HEK293 (cell line): ENCODE results near the gene LRRC51.
A peak's percentile ranks its signal among the peaks of the same experiment; 100 is the strongest.

Experiments used
- CTCF ChIA-PET: fragments of 350-600 bp; formaldehyde crosslinking; extraction: SDS; loops from one replicate; lab custom pipeline; 2021; ENCODE audit warnings: antibody characterized with exemption; lab: Yijun Ruan, JAX
- POLR2A ChIA-PET: fragments of 300-600 bp; formaldehyde crosslinking; extraction: SDS; loops from one replicate; lab custom pipeline; 2020; ENCODE audit warnings: antibody characterized with exemption, inconsistent platforms; lab: Yijun Ruan, JAX
- H3K27ac ChIP-seq: fragments of 200-500 bp; sonication (Bioruptor generic); 2 replicates; pipeline ENCODE4 v1.5.1; 2014; ENCODE audit warnings: low read depth, low read length, control low read depth, inconsistent platforms; ENCODE audit errors: extremely low read depth
- H3K36me3 ChIP-seq, 2 experiments: fragments of 200-500 bp in 1 of 2; sonication (Bioruptor generic) in 1 of 2; 1 replicate in 1 of 2; 2 replicates in 1 of 2; pipeline ENCODE4 v1.5.1; 2014 to 2017; ENCODE audit warnings: inconsistent platforms in 2 of 2, low read length in 2 of 2; ENCODE audit not compliant: control insufficient read depth in 2 of 2, insufficient read depth in 1 of 2
- H3K4me1 ChIP-seq: fragments of 200-500 bp; sonication (Bioruptor generic); 2 replicates; pipeline ENCODE4 v1.5.1; 2014; ENCODE audit warnings: mild to moderate bottlenecking, low read length, inconsistent platforms; ENCODE audit not compliant: control insufficient read depth, insufficient read depth
- H3K4me3 ChIP-seq: 2 replicates; pipeline ENCODE4 v1.5.1; 2011; ENCODE audit warnings: low read depth, mild to moderate bottlenecking, control low read depth, low read length, moderate library complexity
- H3K9me3 ChIP-seq: fragments of 200-500 bp; sonication (Bioruptor generic); 2 replicates; pipeline ENCODE4 v1.5.1; 2014; ENCODE audit warnings: low read depth, low read length, inconsistent platforms; ENCODE audit not compliant: control insufficient read depth, insufficient read depth
- EGR2 ChIP-seq: fragments of 450-650 bp; formaldehyde crosslinking; IDR thresholded peaks from 2 replicates; pipeline ENCODE4 v1.5.1; 2016; ENCODE audit warnings: low read depth, missing biosample characterization, missing genetic modification characterization
- GLIS1 ChIP-seq: fragments of 450-650 bp; formaldehyde crosslinking; IDR thresholded peaks from 2 replicates; pipeline ENCODE4 v1.5.1; 2016; ENCODE audit warnings: missing biosample characterization, missing genetic modification characterization
- MEIS1 ChIP-seq: sonication (generic); formaldehyde crosslinking; IDR thresholded peaks from 2 replicates; pipeline ENCODE4 v1.8.1; 2022; ENCODE audit warnings: missing genetic modification reagents, mild to moderate bottlenecking, borderline replicate concordance
- SP7 ChIP-seq: fragments of 450-650 bp; formaldehyde crosslinking; IDR thresholded peaks from 2 replicates; pipeline ENCODE4 v1.5.1; 2016; ENCODE audit warnings: missing biosample characterization, missing genetic modification characterization
- ZFHX2 ChIP-seq: fragments of 450-650 bp; formaldehyde crosslinking; conservative IDR thresholded peaks from 2 replicates; pipeline ENCODE4 v1.5.1; 2016; ENCODE audit warnings: missing biosample characterization, missing genetic modification characterization
- ZNF114 ChIP-seq: fragments of 450-650 bp; formaldehyde crosslinking; IDR thresholded peaks from 2 replicates; pipeline ENCODE4 v1.5.0; 2017; ENCODE audit warnings: missing biosample characterization, missing genetic modification characterization
- ZNF174 ChIP-seq: fragments of 450-650 bp; formaldehyde crosslinking; IDR thresholded peaks from 2 replicates; pipeline ENCODE4 v1.5.0; 2017; ENCODE audit warnings: missing biosample characterization, mild to moderate bottlenecking, missing genetic modification characterization
- ZNF19 ChIP-seq: fragments of 450-650 bp; formaldehyde crosslinking; IDR thresholded peaks from 2 replicates; pipeline ENCODE4; 2016; ENCODE audit warnings: missing biosample characterization, missing genetic modification characterization, low read depth
- ZNF202 ChIP-seq: fragments of 450-650 bp; formaldehyde crosslinking; IDR thresholded peaks from 2 replicates; pipeline ENCODE4 v1.5.1; 2016; ENCODE audit warnings: missing biosample characterization, missing genetic modification characterization, borderline replicate concordance
- ZNF211 ChIP-seq: fragments of 450-650 bp; formaldehyde crosslinking; IDR thresholded peaks from 2 replicates; pipeline ENCODE4 v1.5.1; 2016; ENCODE audit warnings: low read depth, missing biosample characterization, missing genetic modification characterization
- ZNF248 ChIP-seq: fragments of 450-650 bp; formaldehyde crosslinking; IDR thresholded peaks from 2 replicates; pipeline ENCODE4 v1.5.1; 2017; ENCODE audit warnings: missing biosample characterization, missing genetic modification characterization
- ZNF274 ChIP-seq, 2 experiments: fragments of 200-500 bp in 1 of 2; fragments of 450-650 bp in 1 of 2; sonication (Bioruptor generic) in 1 of 2; formaldehyde crosslinking in 1 of 2; IDR thresholded peaks; 2 replicates each; pipeline versions ENCODE4 v1.5.1 to v1.6.1; 2014 to 2016; ENCODE audit warnings: borderline replicate concordance in 1 of 2, inconsistent platforms in 1 of 2, low read length in 1 of 2, missing biosample characterization in 1 of 2, missing genetic modification characterization in 1 of 2
- ZNF366 ChIP-seq: fragments of 450-650 bp; formaldehyde crosslinking; conservative IDR thresholded peaks from 2 replicates; pipeline ENCODE4 v1.5.1; 2016; ENCODE audit warnings: missing biosample characterization, missing genetic modification characterization
- ZNF423 ChIP-seq: fragments of 450-650 bp; formaldehyde crosslinking; IDR thresholded peaks from 2 replicates; pipeline ENCODE4 v1.5.1; 2016; ENCODE audit warnings: missing biosample characterization, missing genetic modification characterization
- ZNF433 ChIP-seq: fragments of 450-650 bp; formaldehyde crosslinking; IDR thresholded peaks from 2 replicates; pipeline ENCODE4 v1.5.1; 2016; ENCODE audit warnings: missing biosample characterization, missing genetic modification characterization, low read depth
- ZNF510 ChIP-seq: fragments of 450-650 bp; formaldehyde crosslinking; IDR thresholded peaks from 2 replicates; pipeline ENCODE4 v1.5.1; 2018; ENCODE audit warnings: mild to moderate bottlenecking, missing genetic modification characterization, missing biosample characterization; ENCODE audit not compliant: insufficient replicate concordance
- ZNF560 ChIP-seq: fragments of 450-650 bp; formaldehyde crosslinking; IDR thresholded peaks from 2 replicates; pipeline ENCODE4 v1.5.1; 2017; ENCODE audit warnings: missing biosample characterization, missing genetic modification characterization, borderline replicate concordance
- ZNF561 ChIP-seq: fragments of 450-650 bp; IDR thresholded peaks from 2 replicates; pipeline ENCODE4 v1.5.1; 2018; ENCODE audit warnings: missing biosample characterization, missing genetic modification characterization, borderline replicate concordance
- ZNF623 ChIP-seq: fragments of 450-650 bp; formaldehyde crosslinking; IDR thresholded peaks from 2 replicates; pipeline ENCODE4 v1.5.1; 2016; ENCODE audit warnings: missing biosample characterization, missing genetic modification characterization
- ZNF629 ChIP-seq: fragments of 450-650 bp; formaldehyde crosslinking; IDR thresholded peaks from 2 replicates; pipeline ENCODE4 v1.5.1; 2017; ENCODE audit warnings: missing biosample characterization, missing genetic modification characterization
- ZNF837 ChIP-seq: fragments of 450-650 bp; formaldehyde crosslinking; IDR thresholded peaks from 2 replicates; pipeline ENCODE4 v1.5.1; 2016; ENCODE audit warnings: missing biosample characterization, missing genetic modification characterization
- ZSCAN23 ChIP-seq: fragments of 450-650 bp; formaldehyde crosslinking; IDR thresholded peaks from 2 replicates; pipeline ENCODE4 v1.5.1; 2016; ENCODE audit warnings: missing biosample characterization, missing genetic modification characterization
- ZSCAN30 ChIP-seq: fragments of 450-650 bp; IDR thresholded peaks from 2 replicates; pipeline ENCODE4 v1.5.1; 2018; ENCODE audit warnings: missing biosample characterization, mild to moderate bottlenecking, missing genetic modification characterization, moderate library complexity
- TF ChIP-seq, protein P1 (sequence below): fragments of 450-650 bp; formaldehyde crosslinking; IDR thresholded peaks from 2 replicates; pipeline ENCODE4 v1.5.1; 2016; ENCODE audit warnings: missing biosample characterization, missing genetic modification characterization

Gene LRRC51

DNA sequence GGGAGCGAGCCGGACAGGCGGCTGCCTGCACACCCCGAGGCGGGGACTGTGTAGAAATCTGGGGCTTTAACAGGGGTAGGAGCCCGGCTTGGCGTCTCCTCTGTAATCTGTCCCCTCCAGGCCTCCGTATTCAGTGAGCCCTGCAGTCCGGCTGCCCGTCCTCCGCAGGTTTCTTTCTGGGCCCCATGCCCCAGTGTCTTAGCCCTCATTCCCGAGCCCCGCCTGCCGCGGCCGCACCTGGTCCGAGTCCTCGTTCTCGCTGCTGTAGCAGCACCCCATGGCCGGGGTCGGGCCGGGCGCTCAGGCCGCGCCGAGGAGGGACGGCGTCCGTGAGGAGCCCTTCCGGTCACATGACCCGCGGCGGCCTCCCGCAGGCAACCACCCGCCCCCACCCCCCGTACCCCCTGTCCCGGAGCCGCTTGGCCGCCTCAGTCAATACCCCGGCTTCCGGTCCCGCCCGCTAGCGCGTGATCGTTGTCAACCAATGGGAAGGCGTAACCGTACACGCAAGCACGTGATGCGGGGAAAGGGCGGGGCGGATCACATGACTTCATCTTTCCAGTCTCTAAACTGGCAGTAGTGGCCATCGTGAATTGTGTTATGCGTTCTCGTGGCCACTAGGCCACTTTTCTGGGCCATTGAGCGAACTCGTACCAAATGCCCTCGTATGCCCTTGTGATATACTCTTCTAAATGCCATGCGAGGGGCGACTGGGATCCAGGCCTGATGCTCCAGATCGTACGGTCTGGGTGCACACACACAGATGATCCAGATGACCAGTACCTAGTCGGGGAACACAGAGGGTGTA, 22.5 kb downstream of the LRRC51 start, which contains the start of gene LAMTOR1 (continued):
- TF ChIP-seq ZNF174 (tag by site-specific recombination), result no peak
- no peak for TF ChIP-seq ZNF248 (tag by site-specific recombination)
- TF ChIP-seq ZSCAN30 (tag by site-specific recombination), result no peak
- peak; percentile 14; the same call in 1 of the 2 replicates for TF ChIP-seq ZNF629 (tag by site-specific recombination)
- 0 out of 2 replicates have a peak, but pooled peaks have one; percentile 35 for TF ChIP-seq ZNF561
- no peak for TF ChIP-seq ZNF274 (IDR thresholded peaks at IDR 0.05; ENCODE audit: low read length)
- TF ChIP-seq ZNF274 (tag by site-specific recombination; IDR thresholded peaks at IDR 0.05; ENCODE audit: borderline replicate concordance), result no peak
- peak; percentile 36; the same call in 1 of the 2 replicates for TF ChIP-seq SP7 (tag by site-specific recombination)
- no peak for TF ChIP-seq ZNF202
- TF ChIP-seq ZNF837 (tag by site-specific recombination), result no peak
- no peak for TF ChIP-seq ZNF211 (tag by site-specific recombination)
- TF ChIP-seq ZNF560 (tag by site-specific recombination), result no peak
- no peak for TF ChIP-seq ZFHX2 (tag by site-specific recombination)
- TF ChIP-seq, protein P1, sequence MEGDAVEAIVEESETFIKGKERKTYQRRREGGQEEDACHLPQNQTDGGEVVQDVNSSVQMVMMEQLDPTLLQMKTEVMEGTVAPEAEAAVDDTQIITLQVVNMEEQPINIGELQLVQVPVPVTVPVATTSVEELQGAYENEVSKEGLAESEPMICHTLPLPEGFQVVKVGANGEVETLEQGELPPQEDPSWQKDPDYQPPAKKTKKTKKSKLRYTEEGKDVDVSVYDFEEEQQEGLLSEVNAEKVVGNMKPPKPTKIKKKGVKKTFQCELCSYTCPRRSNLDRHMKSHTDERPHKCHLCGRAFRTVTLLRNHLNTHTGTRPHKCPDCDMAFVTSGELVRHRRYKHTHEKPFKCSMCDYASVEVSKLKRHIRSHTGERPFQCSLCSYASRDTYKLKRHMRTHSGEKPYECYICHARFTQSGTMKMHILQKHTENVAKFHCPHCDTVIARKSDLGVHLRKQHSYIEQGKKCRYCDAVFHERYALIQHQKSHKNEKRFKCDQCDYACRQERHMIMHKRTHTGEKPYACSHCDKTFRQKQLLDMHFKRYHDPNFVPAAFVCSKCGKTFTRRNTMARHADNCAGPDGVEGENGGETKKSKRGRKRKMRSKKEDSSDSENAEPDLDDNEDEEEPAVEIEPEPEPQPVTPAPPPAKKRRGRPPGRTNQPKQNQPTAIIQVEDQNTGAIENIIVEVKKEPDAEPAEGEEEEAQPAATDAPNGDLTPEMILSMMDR (tag by site-specific recombination), result peak; percentile 45; the same call in 1 of the 2 replicates
- no peak for TF ChIP-seq ZNF433 (tag by site-specific recombination)
- no peak for TF ChIP-seq ZNF114 (tag by site-specific recombination)
- no peak for TF ChIP-seq MEIS1 (CRISPR knock-in tag)
- no peak for TF ChIP-seq ZNF510 (tag by site-specific recombination)
- TF ChIP-seq ZSCAN23 (tag by site-specific recombination), result no peak
- TF ChIP-seq ZNF623 (tag by site-specific recombination), result no peak
- no peak for TF ChIP-seq ZNF19 (tag by site-specific recombination)
- no peak for TF ChIP-seq ZNF423
- no peak for TF ChIP-seq EGR2 (tag by site-specific recombination)
- TF ChIP-seq, all 188 proteins: peak for 27

DNA sequence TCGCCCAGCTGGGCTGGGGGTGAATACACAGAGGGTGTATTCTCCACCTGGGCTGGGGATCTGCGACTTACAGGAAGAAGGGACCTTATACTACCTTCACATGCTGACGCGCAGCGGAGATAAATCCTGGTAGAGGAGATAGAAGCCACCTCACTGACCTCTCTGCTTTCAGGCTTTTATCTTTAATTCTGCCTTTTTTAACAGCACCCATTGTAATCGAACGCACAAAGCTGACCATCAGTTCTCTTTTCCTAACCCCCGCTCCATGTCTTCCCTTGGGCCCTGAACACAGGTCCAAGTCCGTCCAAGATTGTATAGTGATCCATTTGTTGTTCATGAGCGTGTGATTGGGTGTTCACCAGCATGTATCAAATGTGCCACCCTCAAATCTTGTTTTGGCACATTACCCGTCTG, 23.1 kb downstream of the LRRC51 start:
- H3K36me3 ChIP-seq, result peaks cover 0 to 46% of the 10 kb centered on the region in 2 experiments; a peak in 1 of 3 replicates
- H3K4me3 ChIP-seq, result peak overlapping the region; percentile 27
- TF ChIP-seq GLIS1 (tag by site-specific recombination) (no peak), ZNF366 (tag by site-specific recombination) (no peak)
- TF ChIP-seq, all 188 proteins: peak for 0
- no peaks in the 10 kb centered on the region for H3K4me1 ChIP-seq
- ChIA-PET POLR2A (interaction anchor here (1.5 kb wide), 1 partner anchor 13 kb away, joined by 3 read pairs; no protein-coding TSS in a partner anchor), CTCF (interaction anchor here (0.8 kb wide), 1 partner anchor 326 kb away, joined by 4 read pairs; no protein-coding TSS in a partner anchor)
- H3K9me3 ChIP-seq, result no peaks in the 10 kb centered on the region
- H3K27ac ChIP-seq, result no peak overlapping the region
